RWPE2 (cell line): Measurements from ENCODE around the gene BMP7.

Experiments
- ATAC-seq: fragments of 200-7000 bp; cut with Tn5 transposase; 3 replicates; pipeline ENCODE4 v1.9.1; 2021; ENCODE audit warnings: low read depth
- DNase-seq: peaks from one replicate; pipeline ENCODE4 v3.0.0-alpha.2; 2020; ENCODE audit warnings: low spot score
- H3K27ac ChIP-seq: fragments of 450-650 bp; 2 replicates; pipeline ENCODE4 v1.5.1; 2017; ENCODE audit warnings: mild to moderate bottlenecking; ENCODE audit not compliant: poor library complexity, severe bottlenecking
- H3K27me3 ChIP-seq: fragments of 250-450 bp; sonication (Bioruptor Pico); 2 replicates; pipeline ENCODE4 v1.5.1; 2021; ENCODE audit warnings: mild to moderate bottlenecking, moderate library complexity; ENCODE audit not compliant: insufficient read depth, poor library complexity, severe bottlenecking
- H3K36me3 ChIP-seq: fragments of 250-450 bp; sonication (Bioruptor Pico); 2 replicates; pipeline ENCODE4 v1.5.1; 2020; ENCODE audit warnings: low read depth, mild to moderate bottlenecking, moderate library complexity
- H3K4me1 ChIP-seq: fragments of 250-450 bp; sonication (Bioruptor Pico); 2 replicates; pipeline ENCODE4 v1.5.1; 2021; ENCODE audit warnings: mild to moderate bottlenecking, moderate library complexity; ENCODE audit not compliant: insufficient read depth, poor library complexity, severe bottlenecking
- H3K4me3 ChIP-seq: fragments of 250-450 bp; sonication (Bioruptor Pico); 2 replicates; pipeline ENCODE4 v1.5.1; 2021; ENCODE audit warnings: mild to moderate bottlenecking, moderate library complexity; ENCODE audit not compliant: severe bottlenecking
- H3K9me3 ChIP-seq: fragments of 250-450 bp; sonication (Bioruptor Pico); 2 replicates; pipeline ENCODE4 v1.5.1; 2021; ENCODE audit warnings: mild to moderate bottlenecking, moderate library complexity; ENCODE audit not compliant: severe bottlenecking
- TF ChIP-seq, protein P1 (sequence below): fragments of 450-650 bp; IDR thresholded peaks from one replicate; pipeline ENCODE4 v1.5.1; 2017; ENCODE audit warnings: mild to moderate bottlenecking, moderate library complexity; ENCODE audit not compliant: poor library complexity, severe bottlenecking

BMP7 gene

DNA sequence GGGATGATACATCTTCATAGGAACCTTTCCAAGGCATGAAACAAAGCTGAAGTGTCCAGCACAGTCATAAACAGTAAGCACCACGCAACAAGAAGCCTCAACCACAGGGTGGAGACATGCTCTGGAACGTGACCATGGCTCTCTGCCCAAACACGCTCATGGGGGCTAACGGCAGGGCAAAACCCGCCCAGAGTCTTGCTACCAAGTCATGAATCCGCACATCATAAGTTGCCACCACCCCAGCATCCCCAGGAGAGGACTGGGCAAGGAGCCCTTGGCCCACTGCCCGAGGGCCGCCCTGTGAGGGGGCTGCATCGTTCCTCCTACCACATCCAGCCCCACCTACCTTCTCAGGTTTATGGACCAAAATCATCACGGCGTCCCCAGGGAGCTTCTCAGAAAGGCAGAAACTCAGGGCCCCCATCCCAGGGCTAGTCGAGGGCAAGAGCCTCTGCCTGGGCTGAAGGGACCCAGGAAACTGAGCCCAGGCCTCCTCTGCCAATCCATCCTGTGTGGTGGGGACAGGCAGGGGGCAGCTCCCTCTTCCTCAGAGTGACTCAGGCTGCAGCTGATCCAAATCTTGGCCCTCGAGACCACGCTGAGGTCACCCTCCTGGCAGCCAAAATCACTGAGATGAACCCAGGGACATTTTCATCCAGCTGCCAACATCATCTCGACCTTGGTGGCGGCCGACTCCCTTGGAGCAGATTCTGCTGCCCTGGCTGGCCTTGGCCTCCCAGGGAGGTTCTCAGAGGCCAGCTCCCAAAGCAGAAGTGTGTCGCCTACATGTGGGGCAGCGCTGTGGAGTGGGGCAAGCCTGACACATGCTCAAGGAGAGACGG, 42.6 kb downstream of the BMP7 start:
- no peaks in the 10 kb centered on the region for H3K9me3 ChIP-seq
- H3K27ac ChIP-seq, result no peak overlapping the region
- DNase-seq (no peak), ATAC-seq (peak; percentile 52)
- no peaks in the 10 kb centered on the region for H3K36me3 ChIP-seq
- TF ChIP-seq, protein P1, sequence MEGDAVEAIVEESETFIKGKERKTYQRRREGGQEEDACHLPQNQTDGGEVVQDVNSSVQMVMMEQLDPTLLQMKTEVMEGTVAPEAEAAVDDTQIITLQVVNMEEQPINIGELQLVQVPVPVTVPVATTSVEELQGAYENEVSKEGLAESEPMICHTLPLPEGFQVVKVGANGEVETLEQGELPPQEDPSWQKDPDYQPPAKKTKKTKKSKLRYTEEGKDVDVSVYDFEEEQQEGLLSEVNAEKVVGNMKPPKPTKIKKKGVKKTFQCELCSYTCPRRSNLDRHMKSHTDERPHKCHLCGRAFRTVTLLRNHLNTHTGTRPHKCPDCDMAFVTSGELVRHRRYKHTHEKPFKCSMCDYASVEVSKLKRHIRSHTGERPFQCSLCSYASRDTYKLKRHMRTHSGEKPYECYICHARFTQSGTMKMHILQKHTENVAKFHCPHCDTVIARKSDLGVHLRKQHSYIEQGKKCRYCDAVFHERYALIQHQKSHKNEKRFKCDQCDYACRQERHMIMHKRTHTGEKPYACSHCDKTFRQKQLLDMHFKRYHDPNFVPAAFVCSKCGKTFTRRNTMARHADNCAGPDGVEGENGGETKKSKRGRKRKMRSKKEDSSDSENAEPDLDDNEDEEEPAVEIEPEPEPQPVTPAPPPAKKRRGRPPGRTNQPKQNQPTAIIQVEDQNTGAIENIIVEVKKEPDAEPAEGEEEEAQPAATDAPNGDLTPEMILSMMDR, result no peak
- H3K27me3 ChIP-seq, result peaks cover 7% of the 10 kb centered on the region
- no peak overlapping the region for H3K4me3 ChIP-seq
- no peaks in the 10 kb centered on the region for H3K4me1 ChIP-seq

DNA sequence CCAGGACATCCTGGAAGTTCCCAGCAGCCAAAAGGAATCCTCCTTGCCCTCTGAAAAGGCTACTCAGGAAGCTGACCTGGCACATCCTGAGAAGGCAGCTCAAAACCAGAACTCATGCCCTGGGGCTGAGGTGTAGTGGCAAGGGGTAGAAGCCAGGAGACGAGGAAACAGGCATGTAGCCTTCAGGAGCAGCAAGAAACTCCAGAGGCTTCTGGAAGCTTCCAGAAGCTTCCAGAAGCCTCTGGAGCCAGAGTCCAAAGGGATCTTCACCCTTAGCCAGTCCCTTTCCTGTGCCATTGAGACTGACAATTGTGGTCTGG, 43.9 kb downstream of the BMP7 start:
- ATAC-seq (peak; percentile 21; the same call in 1 of the 3 replicates), DNase-seq (no peak)
- Histone ChIP-seq H3K4me3 (no peak overlapping the region), H3K27ac (no peak overlapping the region), H3K36me3 (no peaks in the 10 kb centered on the region), H3K4me1 (no peaks in the 10 kb centered on the region), H3K9me3 (no peaks in the 10 kb centered on the region), H3K27me3 (peaks cover 7% of the 10 kb centered on the region)
- TF ChIP-seq, protein P1, result no peak

DNA sequence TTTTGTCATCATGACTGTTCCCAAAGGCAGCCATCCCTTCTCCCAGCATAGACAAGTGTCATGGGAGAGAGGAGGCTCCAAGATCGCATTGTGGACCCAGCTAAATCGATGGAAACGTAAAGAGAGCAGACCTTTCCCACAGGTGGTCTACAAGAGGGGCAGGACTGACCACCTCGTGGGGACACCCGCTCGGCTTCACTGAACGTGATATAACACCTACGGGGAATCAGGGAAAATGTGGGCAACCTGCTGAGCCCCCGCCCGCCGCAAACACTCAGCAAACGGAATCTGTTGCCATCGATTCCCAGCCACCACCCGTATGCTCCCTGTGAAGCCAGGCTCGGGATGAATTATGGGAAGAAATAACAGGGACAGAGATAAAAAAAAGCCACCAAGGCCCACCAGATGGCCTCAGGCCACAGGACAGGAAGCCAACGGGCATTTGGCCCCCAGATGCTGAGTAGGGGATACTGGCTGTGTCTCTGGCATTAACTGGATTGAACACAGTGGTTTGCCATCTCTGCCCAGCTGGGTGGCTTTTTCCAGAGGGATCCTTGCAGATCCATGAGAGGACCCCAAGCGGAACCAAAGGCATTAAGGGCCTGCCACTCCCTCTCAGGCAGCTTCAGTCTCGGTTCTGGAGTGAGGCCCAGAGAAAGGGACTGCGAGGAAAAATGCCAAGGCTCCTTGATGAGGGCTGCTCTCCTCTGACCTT, 44.4 kb downstream of the BMP7 start:
- no peak for ATAC-seq
- peaks cover 7% of the 10 kb centered on the region for H3K27me3 ChIP-seq

DNA sequence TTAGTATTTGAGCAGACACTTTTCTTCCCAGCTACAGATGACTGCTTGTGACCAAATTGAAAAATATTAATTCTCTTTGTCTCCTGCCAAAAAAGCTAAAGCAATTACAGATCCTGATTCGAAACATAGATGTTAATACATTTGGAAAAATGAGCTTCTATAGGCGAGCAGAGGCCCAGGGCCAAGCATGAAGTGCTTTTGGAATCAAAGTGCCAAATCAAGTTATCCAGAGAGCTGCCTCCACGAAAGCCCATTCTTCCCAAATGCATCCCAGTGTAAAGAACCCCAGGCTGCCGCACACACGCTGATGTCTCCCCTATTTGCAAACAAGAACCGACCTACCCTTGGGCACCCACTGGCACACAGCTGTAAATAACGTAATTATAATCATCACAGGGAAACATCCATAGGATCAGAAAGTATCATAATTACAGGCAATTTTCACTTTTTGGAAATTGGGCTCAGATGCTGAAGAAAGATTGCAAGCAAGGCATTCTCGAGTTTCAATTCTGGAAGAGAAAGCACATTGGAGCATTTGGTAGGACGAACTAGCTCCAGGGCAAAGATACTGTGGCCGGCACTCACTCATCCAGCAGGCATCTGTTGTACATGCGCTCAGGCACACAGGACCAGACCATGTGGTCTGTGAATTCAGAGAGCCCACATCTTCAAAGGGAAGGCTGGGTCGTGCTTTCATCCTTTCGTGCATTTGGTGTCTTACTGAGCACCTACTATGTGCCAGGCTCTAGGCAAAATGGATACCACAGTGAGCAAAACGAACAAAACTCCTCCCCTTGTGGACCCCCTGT, 45.9 kb downstream of the BMP7 start:
- no peak for DNase-seq
- Histone ChIP-seq H3K4me3 (no peak overlapping the region), H3K27me3 (peaks cover 7% of the 10 kb centered on the region), H3K36me3 (no peaks in the 10 kb centered on the region), H3K4me1 (no peaks in the 10 kb centered on the region), H3K27ac (no peak overlapping the region), H3K9me3 (no peaks in the 10 kb centered on the region)
- TF ChIP-seq, protein P1, result no peak
- ATAC-seq, result no peak

More for the DNA sequence above, 44.4 kb downstream of the BMP7 start:
- TF ChIP-seq, protein P1, result no peak
- no peak for DNase-seq
- Histone ChIP-seq H3K4me1 (no peaks in the 10 kb centered on the region), H3K4me3 (no peak overlapping the region), H3K9me3 (no peaks in the 10 kb centered on the region), H3K27ac (no peak overlapping the region), H3K36me3 (no peaks in the 10 kb centered on the region)
